ENCODE measurements around the gene PECR.

- TF ChIP-seq CTCF (IDR thresholded peaks at IDR 0.05; ENCODE audit: low read depth, low read length) = no peak
- TF ChIP-seq EZH2phosphoT487 (IDR thresholded peaks at IDR 0.05; ENCODE audit: low read depth) = no peak
Observed at GRCh38 chr2:216108967-216109921, 27.6 kb upstream of the PECR start, which contains the start of gene XRCC5.

All from OCI-LY3 (cell line).